OCI-M2 (cell line): ENCODE data around the gene VPS26A.

ENCODE experiments used
- DNase-seq: peaks from one replicate; lab custom pipeline; 2025; ENCODE audit not compliant: unreplicated experiment; lab: John Stamatoyannopoulos, UW

VPS26A gene

DNA sequence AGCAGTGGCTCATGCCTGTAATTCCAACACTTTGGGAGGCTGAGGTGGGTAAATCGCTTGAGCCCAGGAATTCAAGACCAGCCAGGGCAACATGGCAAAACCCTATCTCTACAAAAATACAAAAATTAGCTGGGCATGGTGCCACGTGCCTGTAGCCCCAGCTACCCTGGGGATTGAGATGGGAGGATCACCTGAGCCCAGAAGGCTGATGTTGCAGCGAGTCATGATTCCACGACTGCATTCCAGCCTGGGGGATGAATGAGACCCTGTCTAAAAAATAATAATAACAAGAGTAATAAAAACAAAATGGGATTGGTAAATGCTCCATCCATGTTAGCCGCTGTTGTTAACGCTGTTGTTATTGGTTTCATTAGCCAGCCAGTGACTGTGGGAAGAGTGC is 94.9 kb downstream of the VPS26A start:
- no peak for DNase-seq

DNA sequence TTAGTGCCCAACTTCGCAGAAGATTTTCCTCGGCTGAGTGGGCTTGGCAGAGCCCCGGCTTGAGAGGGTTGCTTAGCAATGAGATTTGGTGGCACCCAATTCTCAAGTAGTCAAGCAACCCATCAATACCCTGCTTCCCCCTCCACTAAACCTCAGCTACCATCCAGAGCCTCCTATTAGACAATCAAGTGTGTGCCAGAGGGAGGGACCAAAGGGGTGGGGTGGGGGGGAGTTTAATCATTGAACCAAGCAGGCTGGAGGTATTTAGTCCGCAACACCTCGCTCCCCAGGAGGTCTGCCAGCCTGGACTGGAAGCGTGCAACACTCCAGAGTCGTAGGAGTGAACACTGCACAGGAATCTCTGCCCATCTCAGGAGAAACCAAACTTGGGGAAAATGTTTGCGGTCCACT is 96.1 kb downstream of the VPS26A start, which contains the start of gene HKDC1:
TSS of gene HKDC1 (plus strand) at position 292 of the 411 bp plus-strand sequence. CDS start at position 396, 104 bp downstream.
- no peak for DNase-seq

DNA sequence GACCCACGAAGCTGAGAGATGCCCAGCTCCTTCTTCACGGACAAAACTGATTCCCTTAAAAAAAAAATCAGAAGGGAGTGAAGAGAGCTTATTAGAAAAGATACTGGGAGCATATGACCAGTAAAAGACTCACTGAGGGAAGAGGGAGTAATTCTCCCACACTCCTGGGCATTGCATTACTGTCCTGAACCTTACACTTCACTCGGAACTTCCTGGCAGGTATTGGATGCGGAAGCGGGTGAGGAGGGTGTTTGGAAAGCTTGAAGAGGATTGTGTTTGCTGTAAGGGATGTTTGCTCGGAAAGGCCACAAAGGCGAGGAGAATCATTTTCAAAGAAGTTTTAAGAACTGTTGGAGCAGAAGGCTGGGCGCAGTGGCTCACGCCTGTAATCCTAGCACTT is 96.5 kb downstream of the VPS26A start:
- DNase-seq: no peak
